ENCODE results near the gene BTBD6. TPM values are rescaled to one million over a fixed set of nuclear protein-coding genes. Genes with fewer than 3 reads are reported as not detected.
A peak's percentile ranks its signal among the peaks of the same experiment; 100 is the strongest.

The BTBD6 gene
- total RNA-seq, 1 donor from 2014 or later, result 36.3 TPM

GRCh38 chr14:105204206-105204930, 44.0 kb upstream of the BTBD6 start:
- no peak for TF ChIP-seq CTCF (IDR thresholded peaks at IDR 0.05; ENCODE audit: partially characterized antibody, unreplicated experiment)
- Mint-ChIP-seq H3K27ac (ENCODE audit: unreplicated experiment) (no peak overlapping the region), H3K4me3 (ENCODE audit: unreplicated experiment) (no peak overlapping the region), H3K36me3 (ENCODE audit: unreplicated experiment) (no peaks in the 10 kb centered on the region), H3K9me3 (ENCODE audit: unreplicated experiment) (peaks cover 9% of the 10 kb centered on the region), H3K27me3 (ENCODE audit: unreplicated experiment) (peaks cover 23% of the 10 kb centered on the region), H3K4me1 (ENCODE audit: low read depth, unreplicated experiment) (no peaks in the 10 kb centered on the region)
- peak; percentile 15 for DNase-seq

- H3K36me3 Mint-ChIP-seq (ENCODE audit: unreplicated experiment), result no peaks in the 10 kb centered on the region
- peak; percentile 20 for DNase-seq
- no peak overlapping the region for H3K4me3 Mint-ChIP-seq (ENCODE audit: unreplicated experiment)
- H3K27me3 Mint-ChIP-seq (ENCODE audit: unreplicated experiment), result peaks cover 20% of the 10 kb centered on the region
- H3K4me1 Mint-ChIP-seq (ENCODE audit: low read depth, unreplicated experiment), result no peaks in the 10 kb centered on the region
- H3K27ac Mint-ChIP-seq (ENCODE audit: unreplicated experiment), result no peak overlapping the region
- TF ChIP-seq CTCF (IDR thresholded peaks at IDR 0.05; ENCODE audit: partially characterized antibody, unreplicated experiment), result no peak
- H3K9me3 Mint-ChIP-seq (ENCODE audit: unreplicated experiment), result peaks cover 5% of the 10 kb centered on the region
Measured at GRCh38 chr14:105204931-105205672, 43.2 kb upstream of the BTBD6 start.

- Mint-ChIP-seq H3K9me3 (ENCODE audit: unreplicated experiment) (peaks cover 5% of the 10 kb centered on the region), H3K27ac (ENCODE audit: unreplicated experiment) (no peak overlapping the region), H3K4me1 (ENCODE audit: low read depth, unreplicated experiment) (no peaks in the 10 kb centered on the region), H3K36me3 (ENCODE audit: unreplicated experiment) (no peaks in the 10 kb centered on the region), H3K4me3 (ENCODE audit: unreplicated experiment) (no peak overlapping the region), H3K27me3 (ENCODE audit: unreplicated experiment) (peaks cover 14% of the 10 kb centered on the region)
- TF ChIP-seq CTCF (IDR thresholded peaks at IDR 0.05; ENCODE audit: partially characterized antibody, unreplicated experiment), result no peak
- DNase-seq, result peak; percentile 31
Measured at GRCh38 chr14:105205673-105206208, 42.6 kb upstream of the BTBD6 start.

GRCh38 chr14:105206873-105207272, 41.5 kb upstream of the BTBD6 start:
- DNase-seq, result peak; percentile 9
- TF ChIP-seq CTCF (IDR thresholded peaks at IDR 0.05; ENCODE audit: partially characterized antibody, unreplicated experiment), result no peak
- Mint-ChIP-seq H3K27me3 (ENCODE audit: unreplicated experiment) (peaks cover 12% of the 10 kb centered on the region), H3K9me3 (ENCODE audit: unreplicated experiment) (peaks cover 4% of the 10 kb centered on the region), H3K27ac (ENCODE audit: unreplicated experiment) (no peak overlapping the region), H3K4me3 (ENCODE audit: unreplicated experiment) (no peak overlapping the region), H3K36me3 (ENCODE audit: unreplicated experiment) (no peaks in the 10 kb centered on the region), H3K4me1 (ENCODE audit: low read depth, unreplicated experiment) (no peaks in the 10 kb centered on the region)
